HG03442 (cell line): ENCODE results near the gene CCDC73.
"Not testable (repeated sequence)": the region's sequence is repeated elsewhere in the genome, so short reads cannot be mapped to it uniquely, and the experiment has no call there.

Experiments
- ATAC-seq: cut with Tn5 transposase; IDR thresholded peaks from one replicate; pipeline ENCODE4 v1.9.1; 2021; ENCODE audit warnings: mild to moderate bottlenecking, moderate library complexity; ENCODE audit not compliant: unreplicated experiment

Gene CCDC73

DNA sequence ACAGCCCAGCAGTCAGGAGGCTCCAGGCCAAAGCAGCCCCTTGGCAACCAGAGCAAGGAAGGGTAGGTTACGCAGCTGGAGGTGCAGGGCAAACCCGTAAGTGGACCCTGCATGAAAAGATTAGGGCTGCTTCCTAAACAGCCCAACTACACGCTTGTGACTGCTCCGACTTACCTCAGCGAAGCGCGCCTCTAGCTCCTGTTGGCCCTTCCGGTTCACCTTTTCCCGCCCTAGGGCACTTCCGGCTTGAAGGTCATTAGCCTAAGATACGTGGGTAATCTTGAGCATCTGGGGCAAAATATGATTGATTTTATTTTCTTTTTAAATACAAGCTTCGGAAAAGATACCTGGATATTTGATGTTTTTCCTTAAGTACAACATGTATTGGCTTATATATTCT is at the start of gene CCDC73:
Gene CCDC73, minus strand, starts transcription at position 224 of the 400 bp plus-strand sequence. CDS start 34,419 bp downstream, outside the sequence.
- no peak for ATAC-seq

DNA sequence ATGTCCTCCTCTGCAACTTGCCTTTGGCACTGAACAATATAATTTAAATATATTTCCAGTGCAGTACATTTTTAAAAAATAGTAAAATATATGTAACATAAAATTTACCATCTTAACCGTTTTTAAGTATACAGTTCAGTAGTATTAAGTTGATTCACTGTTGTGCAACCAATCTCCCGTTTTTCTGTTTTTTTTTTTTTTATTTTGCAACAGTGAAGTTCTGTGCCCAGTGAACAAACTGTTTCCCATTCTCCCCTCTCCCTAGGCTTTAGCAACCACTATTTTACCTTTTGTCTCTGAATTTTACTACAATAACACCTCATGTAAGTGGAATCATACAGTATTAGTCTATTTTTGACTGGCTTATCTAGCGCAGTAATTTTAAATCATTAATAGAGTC is 49.1 kb upstream of the CCDC73 start:
- ATAC-seq = no peak

DNA sequence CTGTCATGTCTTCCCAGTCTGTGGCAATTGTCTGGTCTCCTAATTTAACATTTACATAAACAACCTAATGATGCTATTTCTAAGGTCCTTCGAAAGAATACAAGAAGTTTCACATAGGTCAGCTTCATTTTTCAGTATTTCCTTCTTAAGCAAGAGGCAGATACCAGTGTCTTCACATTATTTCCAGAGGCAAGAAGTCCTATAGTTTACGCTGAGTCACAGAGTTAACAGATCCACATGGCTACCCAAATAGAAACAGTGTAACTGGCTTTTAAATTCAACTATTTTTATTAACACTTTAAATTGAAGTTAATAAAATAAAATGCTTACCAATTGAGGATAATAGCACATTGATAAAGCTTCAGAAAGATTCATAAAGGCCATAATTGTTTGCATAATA is 46.1 kb upstream of the CCDC73 start:
- no peak for ATAC-seq

DNA sequence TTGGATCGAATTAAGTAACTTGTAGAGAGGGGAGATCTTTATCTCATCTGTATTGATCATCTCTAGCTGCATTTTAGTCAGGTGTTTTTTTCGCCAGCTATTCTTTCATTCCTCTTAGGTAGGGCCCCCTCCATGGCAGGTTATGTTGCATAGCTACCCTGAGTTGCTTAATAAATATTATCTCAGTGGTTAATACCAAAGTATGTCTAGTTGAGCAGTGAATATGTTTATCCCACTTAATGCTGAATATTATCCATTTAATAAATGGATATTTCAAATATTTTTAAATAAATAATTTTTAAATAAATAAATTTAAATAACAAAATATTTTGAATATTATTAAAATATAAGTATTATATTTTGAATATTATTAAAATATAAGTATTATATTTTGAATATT is 44.8 kb upstream of the CCDC73 start:
- no peak for ATAC-seq

DNA sequence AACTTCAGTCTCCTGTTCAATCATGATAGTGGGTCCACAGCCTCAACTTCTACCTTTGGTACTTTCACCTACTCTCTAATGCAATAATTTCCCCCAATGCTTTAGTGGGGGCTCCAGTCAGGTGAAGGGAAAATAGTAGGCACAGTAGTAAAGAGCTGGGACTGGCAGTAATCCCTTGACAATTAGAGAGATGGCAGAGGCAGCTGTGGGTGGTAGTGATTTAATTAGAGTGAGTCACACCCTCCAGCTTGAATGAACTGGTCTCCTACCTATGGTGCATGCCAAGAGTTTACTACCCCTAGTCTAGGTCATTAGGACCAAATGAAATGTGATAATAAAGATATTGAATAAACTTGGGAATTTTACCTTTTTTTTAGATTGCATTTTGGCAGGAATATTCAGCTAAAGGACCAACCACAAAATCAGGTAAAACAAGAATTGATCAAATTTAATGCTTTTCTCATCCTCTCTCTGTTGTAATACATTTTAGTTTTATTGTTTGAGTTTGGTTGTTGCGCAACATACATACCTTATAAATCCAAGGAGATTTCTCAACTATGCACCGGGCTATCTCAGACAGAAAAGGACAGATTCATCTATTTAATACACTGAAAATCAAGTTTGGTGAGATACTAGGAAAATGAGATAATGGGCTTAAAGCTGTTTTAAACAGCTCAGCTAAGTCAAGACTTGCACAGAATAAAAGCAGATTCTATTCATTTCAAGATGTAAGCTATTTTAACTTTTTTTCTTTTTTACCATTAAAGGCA is 44.2 kb upstream of the CCDC73 start:
- no peak for ATAC-seq

DNA sequence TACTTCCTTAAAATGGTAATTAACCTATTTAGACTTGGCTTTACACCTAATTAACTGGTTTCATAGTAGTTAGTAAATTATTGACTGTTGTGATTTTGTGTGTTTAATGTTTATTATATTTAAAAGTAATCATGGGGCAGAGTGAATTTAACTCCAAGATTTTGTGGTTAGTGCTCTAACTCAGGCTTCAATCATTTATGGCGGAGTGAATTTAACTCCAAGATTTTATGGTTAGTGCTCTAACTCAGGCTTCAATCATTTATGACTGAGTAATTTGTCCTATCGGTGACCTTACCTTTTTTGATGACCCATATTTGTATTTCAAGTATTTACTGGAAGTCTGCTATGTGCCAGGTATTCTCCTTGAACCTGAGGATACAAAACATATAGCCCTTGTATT is 42.5 kb upstream of the CCDC73 start:
- ATAC-seq = no peak

DNA sequence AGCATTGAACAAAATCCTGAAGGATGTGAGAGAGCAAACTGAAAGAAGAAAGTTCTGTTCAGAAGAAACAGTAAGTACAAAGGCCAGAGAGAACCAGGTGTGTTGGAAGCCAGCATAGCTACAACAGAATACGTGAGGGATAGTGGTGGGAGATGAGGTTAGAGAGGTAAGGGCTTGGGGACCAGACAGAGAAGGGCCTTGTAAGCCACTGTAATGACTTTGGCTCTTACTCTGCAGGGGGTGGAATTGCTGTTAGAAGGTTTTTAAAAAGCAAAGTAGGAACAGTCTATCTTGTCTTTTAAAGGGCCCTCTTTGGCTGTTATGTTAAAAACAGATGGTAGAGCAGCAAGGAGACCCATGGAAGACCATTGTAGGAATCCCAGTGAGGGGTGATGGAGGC is 39.5 kb upstream of the CCDC73 start:
- no peak for ATAC-seq

DNA sequence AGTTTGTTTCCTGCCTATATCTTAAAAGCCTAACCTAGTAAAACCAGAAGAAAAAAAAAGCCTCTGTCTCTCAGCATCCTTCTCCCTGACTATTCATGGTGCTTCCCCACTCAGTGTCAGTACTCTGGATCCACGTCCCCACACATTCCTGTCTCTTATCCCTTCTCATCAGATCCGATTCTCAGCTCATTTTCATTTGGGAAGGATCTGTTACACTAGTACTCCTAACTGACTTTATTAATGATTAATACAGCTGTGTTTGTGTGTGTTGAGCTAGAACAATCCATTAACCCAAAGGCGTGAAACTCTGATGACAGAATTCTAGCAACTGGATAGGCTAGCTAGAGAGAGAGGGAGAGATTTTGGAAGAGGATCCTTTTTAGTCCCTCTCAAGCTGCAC is 36.8 kb upstream of the CCDC73 start:
- ATAC-seq = no peak

DNA sequence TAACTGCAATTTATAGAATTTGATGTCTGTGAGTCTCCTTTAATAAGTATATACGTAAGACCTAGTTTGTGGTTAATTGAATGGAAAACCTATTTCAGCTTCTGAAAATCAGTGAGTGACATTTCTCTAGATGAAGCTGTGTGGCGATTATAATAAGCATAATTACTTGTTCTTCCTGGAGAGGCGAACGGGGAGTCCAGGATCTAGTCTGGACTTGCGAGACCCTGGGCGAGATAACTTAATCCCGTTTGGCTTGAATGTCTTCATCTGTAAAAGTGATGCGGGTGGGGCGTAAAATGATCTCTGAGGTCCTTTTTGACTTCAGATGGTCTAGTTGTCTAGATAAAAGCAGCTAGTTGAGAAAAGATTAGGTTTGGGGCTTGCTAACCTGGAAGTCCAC is 36.3 kb upstream of the CCDC73 start:
- no peak for ATAC-seq

DNA sequence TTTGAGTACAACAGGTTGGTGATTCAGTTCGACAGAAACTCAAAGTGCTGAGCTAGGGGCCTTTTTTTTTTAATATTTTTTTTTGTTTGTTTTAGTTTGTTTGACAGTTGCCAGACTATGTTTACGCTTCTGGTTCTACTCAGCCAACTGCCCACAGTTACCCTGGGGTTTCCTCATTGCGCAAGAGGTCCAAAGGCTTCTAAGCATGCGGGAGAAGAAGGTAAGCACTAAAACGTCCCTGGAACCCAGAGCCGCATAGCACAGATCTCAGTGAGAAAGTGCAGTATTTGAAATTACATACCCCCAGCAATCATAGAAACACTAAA is 35.9 kb upstream of the CCDC73 start:
- no peak for ATAC-seq

DNA sequence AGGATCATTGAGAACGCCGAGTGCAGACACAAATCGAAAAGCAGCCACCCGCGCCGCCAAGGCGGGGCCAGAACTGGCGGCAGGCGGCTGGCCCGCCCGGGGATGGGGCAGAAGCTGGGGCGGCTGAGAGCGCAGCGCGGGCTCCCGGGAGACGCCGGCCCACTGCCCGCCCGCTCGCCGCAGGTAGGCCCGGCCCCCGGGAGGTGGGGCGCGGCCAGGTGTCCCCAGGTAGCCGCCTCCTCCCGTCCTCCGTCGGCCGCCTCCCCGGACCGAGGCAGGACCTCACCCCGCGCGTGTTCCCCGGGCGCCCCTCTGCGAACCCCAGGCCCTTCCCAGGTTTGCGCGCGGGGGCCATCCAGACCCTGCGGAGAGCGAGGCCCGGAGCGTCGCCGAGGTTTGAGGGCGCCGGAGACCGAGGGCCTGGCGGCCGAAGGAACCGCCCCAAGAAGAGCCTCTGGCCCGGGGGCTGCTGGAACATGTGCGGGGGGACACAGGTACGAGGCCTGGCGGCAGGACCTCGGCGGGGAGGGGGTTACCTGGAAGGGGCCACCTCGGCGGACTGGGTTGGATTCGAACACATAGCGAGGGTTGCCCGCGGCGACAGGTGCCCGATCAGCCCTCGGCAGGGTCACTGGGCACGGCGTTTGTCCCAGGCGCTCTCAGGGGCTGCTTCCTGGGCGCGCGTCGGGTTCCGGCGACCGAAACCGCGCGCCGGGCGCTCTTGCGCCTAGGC is 35.4 kb upstream of the CCDC73 start, which contains the start of gene PRRG4:
Gene PRRG4, plus strand, starts transcription at position 248 of the 733 bp plus-strand sequence. CDS start 603 bp downstream, outside the sequence.
- peak; percentile 78 for ATAC-seq

DNA sequence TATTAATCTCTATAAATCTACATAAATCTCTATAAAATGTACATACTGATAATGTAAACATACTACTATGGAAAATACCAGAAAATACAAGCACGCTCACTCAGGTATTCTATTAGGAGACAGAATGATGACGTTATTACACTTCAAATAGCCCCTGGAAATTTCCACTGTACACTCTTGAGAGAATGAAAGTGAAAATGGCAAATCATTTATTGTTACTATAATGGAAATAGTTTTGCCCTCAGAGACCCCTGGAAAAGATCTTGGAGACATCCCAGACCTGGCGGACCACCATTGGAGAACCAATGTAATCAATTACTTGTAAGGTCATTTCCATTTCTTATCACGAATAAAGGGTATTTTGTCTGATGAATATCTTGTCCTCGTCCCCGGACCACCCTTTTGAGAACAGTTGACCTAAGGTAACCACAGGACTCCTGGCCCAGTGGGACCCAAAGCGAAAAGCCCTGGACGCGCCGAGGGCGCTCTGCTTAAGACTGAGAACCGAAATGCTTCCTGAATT is 34.8 kb upstream of the CCDC73 start:
- peak; percentile 29 for ATAC-seq

DNA sequence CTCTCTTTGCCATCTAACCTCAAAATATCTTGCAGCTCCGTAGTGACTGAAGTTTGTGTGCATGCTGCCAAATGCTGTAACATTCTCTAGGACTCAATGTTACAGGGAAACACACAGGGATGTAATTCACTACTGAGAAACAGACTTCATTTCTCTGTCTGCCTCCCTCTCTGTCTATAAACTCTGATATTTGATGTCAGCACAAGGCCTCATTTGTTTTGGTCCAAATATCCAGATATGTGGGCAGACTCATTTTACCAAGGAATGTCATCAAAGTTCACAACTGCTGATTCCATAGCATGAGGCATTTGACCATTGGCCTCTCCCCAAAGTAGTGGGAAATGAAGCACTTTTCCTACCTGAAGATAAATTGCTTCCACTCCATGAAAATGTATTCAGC is 32.8 kb upstream of the CCDC73 start:
- ATAC-seq = no peak

DNA sequence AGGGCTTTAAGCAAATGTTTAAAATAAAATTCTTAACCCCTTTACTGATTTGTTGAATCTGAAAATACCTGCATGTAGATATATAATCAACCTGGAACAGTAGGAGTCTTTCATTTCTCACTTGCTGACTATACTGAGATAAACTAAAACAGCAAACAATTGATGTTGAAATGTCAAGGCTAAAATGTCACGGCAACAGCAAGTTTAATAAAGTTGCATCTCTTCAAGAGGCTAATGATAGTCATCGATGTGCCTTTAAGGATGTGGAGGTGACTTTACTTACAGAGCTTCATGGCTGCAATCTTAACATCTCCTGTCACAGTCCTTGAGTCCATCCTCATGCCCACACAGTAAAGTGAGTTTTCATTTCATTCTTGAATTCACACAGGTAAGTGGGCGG is 31.7 kb upstream of the CCDC73 start:
- ATAC-seq = no peak

DNA sequence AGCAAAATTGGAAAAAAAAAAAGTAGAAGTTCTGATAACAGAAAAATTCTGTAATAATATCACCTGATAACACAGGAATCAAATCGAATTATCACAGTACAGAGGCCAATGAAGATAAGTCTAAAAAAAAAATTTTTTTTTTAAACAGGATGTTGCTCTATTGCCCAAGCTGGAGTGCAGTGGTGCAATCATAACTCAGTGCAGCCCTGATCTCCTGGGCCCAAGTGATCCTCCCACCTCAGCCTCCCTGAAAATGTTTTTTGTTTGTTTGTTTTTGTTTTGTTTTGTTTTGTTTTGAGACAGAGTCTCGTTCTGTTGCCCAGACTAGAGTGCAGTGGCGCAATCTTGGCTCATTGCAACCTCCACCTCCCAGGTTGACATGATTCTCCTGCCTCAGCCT is 29.2 kb upstream of the CCDC73 start:
- not testable (repeated sequence) for ATAC-seq

DNA sequence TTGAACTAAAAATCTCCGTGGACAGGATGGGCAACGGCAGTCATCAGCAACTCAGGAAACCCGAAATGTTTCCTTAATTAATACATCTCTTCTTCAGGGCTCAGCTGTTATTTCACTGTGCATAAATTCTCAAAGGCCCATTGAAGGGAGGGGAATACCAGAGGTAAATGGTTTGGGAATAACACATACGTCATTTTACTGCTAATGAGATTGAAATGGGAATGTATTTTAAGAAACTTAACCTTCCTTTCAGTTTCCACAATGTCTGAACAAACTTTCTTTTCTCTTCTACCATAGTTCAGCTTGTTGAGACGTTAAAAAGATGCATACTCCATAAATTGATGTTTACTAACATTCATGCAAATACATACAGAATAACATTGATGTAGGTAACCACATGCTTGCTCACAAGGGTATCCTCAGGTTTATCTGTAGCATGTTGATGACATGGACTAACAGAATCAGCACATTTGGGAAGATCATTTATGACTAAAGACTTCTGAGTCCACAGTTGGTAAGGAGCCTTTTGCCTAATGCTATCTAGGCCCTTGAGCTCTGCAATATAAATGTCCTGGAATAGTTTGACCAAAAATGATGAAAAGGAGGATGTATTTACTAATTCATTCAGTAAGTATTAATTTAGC is 27.6 kb upstream of the CCDC73 start:
- no peak for ATAC-seq

DNA sequence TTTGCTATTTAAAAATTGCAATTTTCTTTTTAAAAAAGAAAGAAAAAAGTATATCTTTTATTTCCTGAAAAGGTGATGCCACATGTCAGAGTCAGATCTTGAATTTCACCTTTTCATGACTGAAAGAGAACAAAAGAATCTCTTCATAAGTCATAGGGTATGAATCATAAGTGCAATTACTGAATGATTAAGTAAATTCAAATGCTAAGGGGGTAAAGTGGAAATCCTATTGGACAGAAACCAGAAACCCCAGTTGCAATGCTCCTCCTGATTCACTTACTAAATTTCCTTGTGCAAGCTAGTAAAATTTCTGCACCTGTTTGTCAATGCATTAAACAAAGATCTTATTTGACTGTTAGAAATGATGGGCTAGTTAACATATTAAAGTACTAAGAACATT is 27.1 kb upstream of the CCDC73 start:
- ATAC-seq = no peak

DNA sequence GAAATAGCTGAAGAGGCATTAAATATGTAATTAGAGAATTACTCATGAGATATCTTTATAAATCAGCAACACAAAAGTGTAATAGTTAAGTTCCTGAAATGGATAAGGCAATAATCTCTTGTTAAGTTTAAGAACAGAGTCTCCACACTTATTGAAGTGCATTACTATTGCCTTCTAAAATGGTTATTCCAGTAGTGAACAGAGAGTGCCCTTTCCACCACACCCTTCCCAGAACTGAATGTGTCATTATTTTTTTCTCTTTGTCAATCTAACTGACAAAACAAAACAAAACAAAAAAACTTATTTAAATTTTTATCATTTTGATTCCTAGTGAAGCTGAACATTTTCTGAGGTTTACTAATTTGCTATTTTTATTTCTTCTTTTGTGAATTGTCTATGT is 26.0 kb upstream of the CCDC73 start:
- ATAC-seq = no peak

DNA sequence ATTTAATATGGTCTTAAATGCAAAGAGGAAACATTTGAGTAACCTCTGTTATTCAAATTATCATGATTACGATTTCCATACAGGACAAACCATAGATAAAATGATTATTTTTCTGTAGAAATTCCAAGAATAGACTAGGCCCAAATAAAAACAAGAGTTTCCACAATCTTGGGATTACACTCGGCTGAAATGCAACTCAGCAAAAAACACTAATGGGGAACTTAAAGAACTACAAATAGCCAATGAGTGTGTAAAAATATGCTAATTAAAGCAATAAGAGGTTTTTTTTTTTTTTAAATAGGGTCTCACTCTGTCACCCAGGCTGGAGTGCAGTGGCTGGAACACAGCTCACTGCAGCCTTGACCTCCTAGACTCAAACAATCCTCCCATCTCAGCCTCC is 24.7 kb upstream of the CCDC73 start:
- ATAC-seq = no peak

DNA sequence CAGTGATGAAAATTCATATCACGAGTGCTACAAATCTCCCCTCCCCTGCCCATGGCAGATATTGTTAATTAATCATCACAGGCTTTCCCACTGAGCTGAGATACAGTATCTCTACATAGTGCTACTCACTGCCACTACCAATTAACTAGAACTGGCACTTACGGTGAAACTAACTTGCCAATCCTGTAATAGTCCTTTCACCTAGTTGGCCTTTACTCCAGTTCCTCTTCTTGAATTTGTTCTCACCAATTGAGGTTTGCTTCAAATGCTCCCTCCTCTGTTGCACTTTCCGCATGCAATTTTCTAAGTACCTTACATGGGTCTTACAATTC is 23.4 kb upstream of the CCDC73 start:
- no peak for ATAC-seq

DNA sequence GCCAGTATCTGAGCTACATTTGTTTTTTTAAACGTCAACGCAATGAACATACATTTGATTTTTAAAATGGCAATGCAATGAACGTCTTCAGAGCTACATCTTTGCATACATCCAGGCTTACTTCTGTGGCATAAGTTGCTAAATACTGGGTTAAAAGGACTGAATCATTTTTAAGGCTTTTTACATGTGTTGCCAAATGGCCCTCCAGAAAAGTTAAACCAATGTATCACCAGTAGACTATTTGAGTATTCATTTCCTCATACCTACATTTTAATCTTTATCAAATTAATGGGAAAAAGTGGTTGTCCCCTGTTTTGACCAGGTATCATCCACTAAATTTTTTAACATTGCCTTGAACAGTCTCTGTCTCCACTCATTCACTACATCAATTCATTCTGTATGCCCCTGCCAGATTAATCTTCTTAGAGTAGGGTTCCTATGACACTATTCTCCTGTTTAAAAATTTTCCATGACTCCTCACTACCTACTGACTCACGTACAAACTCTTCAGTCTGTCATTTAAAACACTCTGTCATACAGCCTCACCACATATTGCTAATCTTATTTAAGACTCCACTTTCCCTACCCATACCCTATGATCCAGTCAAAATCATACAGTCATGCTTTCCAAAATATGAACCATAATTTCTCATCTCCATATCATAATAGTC is 22.9 kb upstream of the CCDC73 start:
- ATAC-seq = no peak
